GM19468 (cell line): ENCODE results near the gene OR6M1.

Source experiments
- ATAC-seq: cut with Tn5 transposase; IDR thresholded peaks from one replicate; pipeline ENCODE4 v1.9.1; 2021; ENCODE audit warnings: mild to moderate bottlenecking, moderate library complexity, moderate number of reproducible peaks; ENCODE audit not compliant: unreplicated experiment; ENCODE audit errors: extremely low read depth

Gene OR6M1

DNA sequence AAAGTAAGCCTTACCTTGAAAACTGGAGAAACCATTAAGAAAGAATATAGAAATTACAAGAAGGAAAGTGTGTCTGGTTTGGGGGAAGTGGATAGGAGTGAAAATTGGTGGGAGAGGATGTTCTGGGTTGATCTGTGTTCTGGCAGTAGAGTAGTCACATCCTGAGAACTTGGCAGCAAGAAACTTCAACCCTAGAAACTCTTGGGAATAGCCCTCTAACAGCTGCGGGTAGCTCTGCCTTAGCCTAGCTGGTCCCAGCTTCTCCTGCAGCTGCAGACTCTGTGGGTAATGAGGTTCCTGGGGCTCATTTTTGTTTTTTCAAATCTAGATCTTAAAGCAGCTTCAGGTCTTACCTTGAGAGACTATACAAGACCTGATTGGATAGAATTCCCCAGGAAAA is 27.6 kb downstream of the OR6M1 start:
- ATAC-seq, result no peak

DNA sequence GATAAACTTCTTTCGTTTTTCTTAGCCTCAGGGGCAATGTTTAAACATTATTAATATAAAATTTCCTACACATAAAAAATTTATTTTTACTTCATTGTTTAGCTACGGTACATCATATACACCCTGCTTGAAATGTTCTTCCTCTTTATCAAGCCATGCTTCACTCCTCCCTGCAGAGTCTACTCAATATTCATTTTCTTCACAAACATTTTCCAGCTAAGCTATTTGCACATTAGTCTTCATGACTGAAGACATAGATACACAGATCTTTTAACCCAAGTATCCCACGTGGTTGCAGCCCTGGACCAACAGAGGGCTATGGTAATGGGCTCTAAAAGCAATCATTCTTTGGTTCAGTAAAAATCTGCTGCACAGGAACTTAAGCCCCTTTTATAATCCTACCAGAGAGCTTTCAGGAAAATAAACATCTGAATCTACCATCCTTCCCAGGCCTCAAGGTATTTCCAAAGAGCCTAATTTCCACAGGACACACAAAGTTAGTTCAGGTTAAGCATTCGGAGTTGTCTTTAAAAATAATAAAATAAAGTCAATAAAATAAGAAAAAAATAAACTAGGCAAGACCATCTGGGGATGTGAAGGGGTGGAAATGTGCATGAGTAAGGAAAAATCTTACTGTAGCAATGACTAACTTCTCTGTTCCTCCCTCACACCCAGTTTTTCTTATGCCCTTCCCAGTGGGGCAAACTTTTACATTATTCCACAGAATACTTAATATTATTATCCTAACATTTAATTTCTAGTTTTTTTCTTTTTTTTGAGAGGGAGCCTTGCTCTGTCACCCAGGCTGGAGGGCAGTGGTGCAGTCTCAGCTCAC is 30.2 kb downstream of the OR6M1 start:
- ATAC-seq, result no peak

DNA sequence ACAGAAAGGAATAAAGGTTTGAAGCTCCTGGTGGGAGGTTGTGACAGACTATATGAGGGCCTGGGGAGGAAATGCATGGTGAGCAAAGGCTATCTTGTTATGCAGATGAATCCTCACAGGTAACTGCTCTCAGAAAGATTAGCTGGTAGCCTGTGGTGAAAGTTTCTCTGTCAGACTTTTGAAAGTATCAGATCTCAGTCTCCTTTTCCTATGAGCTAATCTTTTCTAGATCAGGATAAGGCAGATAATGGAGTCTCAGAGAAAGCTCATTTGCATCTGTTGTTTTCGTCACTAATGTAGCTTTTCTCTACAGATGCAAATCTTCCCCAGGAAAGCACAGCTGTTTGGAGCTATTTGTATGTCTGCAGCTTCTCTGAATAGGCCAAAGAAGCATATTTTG is 30.9 kb downstream of the OR6M1 start:
- ATAC-seq, result no peak

DNA sequence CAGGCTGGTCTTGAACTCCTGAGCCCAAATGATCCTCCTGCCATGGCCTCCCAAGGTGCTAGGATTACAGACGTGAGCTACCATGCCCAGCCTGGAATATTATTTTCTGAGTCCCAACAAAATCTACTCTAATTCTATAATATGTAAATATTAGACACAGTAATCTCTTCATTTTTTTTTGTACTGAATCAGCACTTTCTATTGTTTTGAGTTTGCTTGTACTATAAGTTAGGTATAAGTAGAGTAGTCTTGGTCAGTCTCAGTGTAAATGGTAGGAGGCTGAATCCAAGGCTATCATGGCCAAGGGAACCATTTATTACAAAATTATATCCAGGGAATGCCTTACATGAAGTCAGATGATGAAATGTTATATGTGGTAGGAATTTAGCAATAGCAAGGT is 32.2 kb downstream of the OR6M1 start:
- no peak for ATAC-seq

DNA sequence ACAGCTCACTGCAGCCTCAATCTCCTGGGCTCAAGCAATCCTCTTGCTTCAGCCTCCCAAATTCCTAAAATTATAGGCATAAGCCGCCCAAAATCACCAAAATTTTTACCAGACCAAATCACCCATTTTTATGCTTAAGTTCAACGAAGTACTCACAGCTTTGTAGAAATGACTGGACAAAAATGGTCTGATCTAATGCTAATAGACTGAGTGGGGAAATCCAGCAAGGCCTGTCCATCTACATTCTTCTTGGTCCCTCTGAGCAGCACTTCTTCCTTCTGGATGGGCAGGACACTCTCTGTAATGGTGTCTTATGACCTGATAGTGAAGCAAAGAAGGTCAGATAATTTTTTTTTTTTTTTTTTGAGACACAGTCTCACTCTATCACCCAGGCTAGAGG is 33.1 kb downstream of the OR6M1 start:
- no peak for ATAC-seq

DNA sequence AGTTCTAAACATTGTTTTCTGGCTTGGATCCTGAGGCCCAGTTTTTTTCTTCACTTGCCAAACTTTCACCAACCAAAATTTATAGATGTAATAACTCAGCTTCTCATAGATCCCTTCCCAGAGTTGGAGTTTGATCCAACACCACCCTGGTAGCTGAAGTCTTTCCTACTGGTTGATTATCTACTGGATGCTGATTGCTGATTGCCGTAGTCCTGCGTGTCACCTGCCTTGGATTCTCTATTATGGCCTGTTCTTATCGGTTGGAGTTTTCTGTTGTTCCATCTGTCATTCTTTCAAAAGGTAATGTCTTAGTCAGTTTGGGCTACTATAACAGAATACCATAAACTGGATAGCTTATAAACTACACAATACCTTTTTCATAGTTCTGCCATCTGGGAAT is 34.5 kb downstream of the OR6M1 start:
- no peak for ATAC-seq

DNA sequence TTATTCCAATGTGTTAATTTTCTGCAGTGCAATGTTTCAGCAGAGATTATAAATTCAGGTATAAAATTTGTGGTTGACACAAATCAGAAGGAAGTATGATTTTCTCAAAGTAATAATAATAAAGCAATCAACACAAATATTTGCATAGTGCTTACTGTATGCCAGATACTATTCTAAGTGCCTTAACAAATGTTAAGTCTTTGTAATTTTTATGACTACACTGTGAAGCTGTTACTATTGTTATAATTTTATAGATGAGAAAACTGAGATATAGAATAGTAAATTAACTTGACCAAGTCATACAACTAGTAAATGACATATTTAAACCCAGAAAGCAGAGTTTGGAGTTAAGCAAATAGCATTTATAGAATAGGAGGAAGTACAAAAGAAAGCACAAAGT is 35.4 kb downstream of the OR6M1 start:
- no peak for ATAC-seq

DNA sequence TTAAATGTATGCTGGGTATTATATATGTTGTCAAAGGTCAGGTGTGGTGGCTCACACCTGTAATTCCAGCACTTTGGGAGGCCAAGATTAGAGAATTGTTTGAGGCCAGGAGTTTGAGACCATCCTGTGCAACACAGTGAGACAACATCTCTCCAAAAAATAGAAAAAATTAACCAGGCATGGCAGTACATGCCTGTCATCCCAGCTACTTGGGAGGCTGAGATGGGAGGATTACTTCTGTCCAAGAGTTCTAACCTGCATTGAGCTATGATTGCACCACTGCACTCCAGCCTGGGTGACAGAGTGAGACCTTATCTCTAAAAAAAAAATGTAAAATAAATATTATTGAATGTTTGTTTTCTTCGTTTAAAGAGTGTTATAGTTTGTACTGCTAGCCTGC is 40.5 kb downstream of the OR6M1 start:
- ATAC-seq, result no peak

DNA sequence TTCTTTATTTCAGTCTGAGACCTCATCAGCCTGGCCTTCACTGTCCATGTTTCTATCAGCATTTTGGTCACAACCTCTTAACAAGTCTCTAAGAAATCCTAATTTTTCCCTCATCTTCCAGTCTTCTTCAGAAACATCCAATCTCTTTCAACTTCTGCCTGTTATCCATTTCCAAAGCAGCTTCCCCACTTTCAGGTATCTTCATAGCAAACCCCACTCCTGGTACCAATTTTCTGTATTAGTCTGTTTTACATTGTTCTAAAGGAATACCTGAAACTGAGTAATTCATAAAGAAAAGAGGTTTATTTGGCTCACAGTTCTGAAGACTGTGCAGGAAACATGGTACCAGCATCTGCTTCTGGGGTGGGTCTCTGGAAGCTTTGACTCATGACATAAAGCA is 43.7 kb downstream of the OR6M1 start:
- ATAC-seq, result no peak

DNA sequence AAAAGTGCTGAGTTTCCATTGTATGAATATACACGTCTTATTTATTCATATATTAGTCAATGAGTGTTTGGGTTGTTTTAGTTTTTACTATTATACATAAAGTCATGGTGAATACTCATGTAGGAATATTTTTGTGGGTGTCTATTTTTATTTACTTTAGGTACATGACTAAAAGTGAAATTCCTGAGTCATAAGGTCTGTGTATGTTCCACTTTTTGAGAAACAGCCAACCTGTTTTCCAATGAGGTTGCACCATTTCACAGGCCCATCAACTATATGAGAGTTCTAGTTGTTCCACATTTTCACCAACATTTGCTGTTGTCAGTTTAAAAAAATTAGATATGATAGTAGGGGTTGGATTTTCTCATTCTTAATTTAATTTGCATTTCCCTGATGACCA is 45.3 kb downstream of the OR6M1 start:
- no peak for ATAC-seq

DNA sequence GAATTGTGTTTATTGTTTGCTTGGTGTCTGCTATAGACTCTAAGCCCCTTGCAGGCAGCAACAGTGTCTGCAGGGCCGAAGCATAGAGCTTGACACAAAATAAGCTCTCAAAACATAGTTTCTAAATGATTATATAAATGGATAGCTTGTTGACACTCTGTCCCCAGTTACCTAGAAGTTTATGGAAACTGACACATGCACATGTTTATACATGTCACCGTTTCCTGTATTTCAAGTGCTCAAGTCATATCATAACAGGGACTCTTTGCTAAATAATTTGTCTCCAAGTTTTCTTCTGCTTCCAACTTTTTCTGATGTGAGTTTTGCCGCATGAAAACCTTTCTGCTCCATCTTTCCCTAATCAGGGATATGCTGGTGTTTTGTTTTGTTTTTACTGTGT is 48.2 kb downstream of the OR6M1 start:
- no peak for ATAC-seq

DNA sequence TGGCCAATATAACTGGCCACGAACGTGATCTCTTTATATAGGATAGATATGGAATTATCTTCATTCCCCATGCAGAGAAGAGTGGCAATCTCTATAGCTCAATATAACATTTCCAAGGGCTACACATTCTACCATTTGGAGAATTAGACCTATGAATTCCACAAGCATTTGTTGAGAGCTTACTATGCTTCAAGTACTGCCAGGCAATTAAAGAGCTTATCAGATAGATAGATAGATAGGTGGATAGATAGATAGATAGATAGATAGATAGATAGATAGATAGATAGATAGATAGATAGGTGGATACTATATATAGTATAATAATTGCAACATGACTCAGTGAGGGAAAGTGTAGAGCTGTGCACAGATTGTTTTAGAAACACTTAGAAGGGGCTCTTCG is 50.3 kb downstream of the OR6M1 start:
- no peak for ATAC-seq
